SU-DHL-6 (cell line): ENCODE data around the gene ALCAM.

Experiments
- H2AFZ ChIP-seq: fragments of 200-600 bp; sonication (generic); 2 replicates; pipeline ENCODE4 v1.6.1; 2014; ENCODE audit warnings: low read depth, mild to moderate bottlenecking, moderate library complexity, mixed read lengths, antibody characterized with exemption, low read length; ENCODE audit not compliant: severe bottlenecking
- H3F3A ChIP-seq: fragments of 200-600 bp; shearing (Covaris generic); 2 replicates; pipeline ENCODE4 v1.6.0; 2016; ENCODE audit warnings: antibody characterized with exemption, mild to moderate bottlenecking; ENCODE audit not compliant: insufficient read depth
- H3K27ac ChIP-seq: fragments of 200-600 bp; sonication (generic); 2 replicates; pipeline ENCODE4 v1.5.1; 2016; ENCODE audit warnings: low read depth, mild to moderate bottlenecking, low read length, moderate library complexity, mixed read lengths
- H3K27me3 ChIP-seq: fragments of 200-600 bp; sonication (generic), shearing (Covaris generic); 2 replicates; pipeline ENCODE4 v1.6.0; 2014; ENCODE audit warnings: mild to moderate bottlenecking, low read length
- H3K36me3 ChIP-seq: fragments of 200-600 bp; sonication (generic); 2 replicates; pipeline ENCODE4 v1.6.1; 2014; ENCODE audit warnings: mild to moderate bottlenecking, low read length, mixed read lengths
- H3K4me2 ChIP-seq: fragments of 300-600, 200-600 bp; shearing (Covaris generic), sonication (generic); 2 replicates; pipeline ENCODE4 v1.6.0; 2014; ENCODE audit warnings: low read length, low read depth, mild to moderate bottlenecking; ENCODE audit not compliant: poor library complexity, severe bottlenecking
- H3K4me3 ChIP-seq: fragments of 200-600 bp; sonication (generic); 2 replicates; pipeline ENCODE4 v1.5.1; 2014; ENCODE audit warnings: antibody characterized with exemption, low read length, mild to moderate bottlenecking, mixed read lengths; ENCODE audit not compliant: insufficient read depth, poor library complexity, severe bottlenecking
- H3K79me2 ChIP-seq: fragments of 200-600 bp; sonication (generic); 2 replicates; pipeline ENCODE4 v1.6.1; 2014; ENCODE audit warnings: mild to moderate bottlenecking, low read length, moderate library complexity; ENCODE audit not compliant: insufficient read depth
- H3K9ac ChIP-seq: fragments of 200-600 bp; sonication (generic); 2 replicates; pipeline ENCODE4 v1.7.0; 2014; ENCODE audit warnings: mild to moderate bottlenecking, low read length
- H3K9me2 ChIP-seq: fragments of 200-600 bp; sonication (generic); replicated peaks from 2 replicates; pipeline ENCODE4 v1.6.1; 2014; ENCODE audit warnings: low read length; ENCODE audit not compliant: insufficient read depth
- H3K9me3 ChIP-seq: fragments of 200-600 bp; sonication (generic); 2 replicates; pipeline ENCODE4 v1.6.1; 2014; ENCODE audit warnings: low read length, mixed read lengths; ENCODE audit not compliant: insufficient read depth
- H4K20me1 ChIP-seq: fragments of 200-600 bp; sonication (generic); 2 replicates; pipeline ENCODE4 v1.6.1; 2014; ENCODE audit warnings: low read depth, mild to moderate bottlenecking, antibody characterized with exemption, low read length, moderate library complexity, mixed read lengths
- EZH2phosphoT487 ChIP-seq: fragments of 200-600 bp; sonication (generic), shearing (Covaris generic); conservative IDR thresholded peaks from 2 replicates; pipeline ENCODE4 v1.6.1; 2018; ENCODE audit warnings: mild to moderate bottlenecking, antibody characterized with exemption, low read length, moderate library complexity, mixed read lengths
- TF ChIP-seq, protein P1 (sequence below): fragments of 200-600 bp; sonication (generic); IDR thresholded peaks from one replicate; pipeline ENCODE4 v1.5.1; 2017; ENCODE audit warnings: antibody characterized with exemption, mild to moderate bottlenecking, low read length, moderate library complexity; ENCODE audit not compliant: insufficient read depth, poor library complexity, severe bottlenecking

ALCAM gene

DNA sequence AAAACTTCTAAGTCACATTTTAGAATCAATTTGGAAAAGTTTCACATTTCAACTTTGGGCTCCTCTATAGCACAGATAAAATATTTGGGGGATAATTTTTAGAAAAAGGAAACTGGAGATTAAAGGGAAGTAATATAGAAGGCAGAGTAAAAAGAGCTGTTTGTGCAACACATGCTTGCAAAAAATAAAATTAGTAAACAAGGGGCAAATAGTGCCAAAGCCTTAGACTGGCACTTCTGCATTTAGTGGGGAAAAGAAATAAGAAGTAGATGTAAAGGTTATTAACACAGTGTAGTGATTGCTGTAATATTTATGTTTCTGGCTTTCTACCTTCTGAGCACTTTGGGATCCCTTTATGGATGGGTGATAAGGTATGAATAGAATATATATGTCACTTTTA, 255.5 kb downstream of the ALCAM start:
- TF ChIP-seq, protein P1, sequence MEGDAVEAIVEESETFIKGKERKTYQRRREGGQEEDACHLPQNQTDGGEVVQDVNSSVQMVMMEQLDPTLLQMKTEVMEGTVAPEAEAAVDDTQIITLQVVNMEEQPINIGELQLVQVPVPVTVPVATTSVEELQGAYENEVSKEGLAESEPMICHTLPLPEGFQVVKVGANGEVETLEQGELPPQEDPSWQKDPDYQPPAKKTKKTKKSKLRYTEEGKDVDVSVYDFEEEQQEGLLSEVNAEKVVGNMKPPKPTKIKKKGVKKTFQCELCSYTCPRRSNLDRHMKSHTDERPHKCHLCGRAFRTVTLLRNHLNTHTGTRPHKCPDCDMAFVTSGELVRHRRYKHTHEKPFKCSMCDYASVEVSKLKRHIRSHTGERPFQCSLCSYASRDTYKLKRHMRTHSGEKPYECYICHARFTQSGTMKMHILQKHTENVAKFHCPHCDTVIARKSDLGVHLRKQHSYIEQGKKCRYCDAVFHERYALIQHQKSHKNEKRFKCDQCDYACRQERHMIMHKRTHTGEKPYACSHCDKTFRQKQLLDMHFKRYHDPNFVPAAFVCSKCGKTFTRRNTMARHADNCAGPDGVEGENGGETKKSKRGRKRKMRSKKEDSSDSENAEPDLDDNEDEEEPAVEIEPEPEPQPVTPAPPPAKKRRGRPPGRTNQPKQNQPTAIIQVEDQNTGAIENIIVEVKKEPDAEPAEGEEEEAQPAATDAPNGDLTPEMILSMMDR, result no peak
- TF ChIP-seq EZH2phosphoT487, result no peak
- H3K79me2 ChIP-seq, result no peaks in the 10 kb centered on the region
- H4K20me1 ChIP-seq, result no peaks in the 10 kb centered on the region
- no peaks in the 10 kb centered on the region for H3K27me3 ChIP-seq
- H3K27ac ChIP-seq, result no peak overlapping the region
- no peaks in the 10 kb centered on the region for H3F3A ChIP-seq
- H3K36me3 ChIP-seq, result no peaks in the 10 kb centered on the region
- H3K4me2 ChIP-seq, result no peak overlapping the region
- no peak overlapping the region for H3K4me3 ChIP-seq
- H3K9me2 ChIP-seq, result no peaks in the 10 kb centered on the region
- no peak overlapping the region for H3K9ac ChIP-seq
- H3K9me3 ChIP-seq, result no peaks in the 10 kb centered on the region
- no peak overlapping the region for H2AFZ ChIP-seq
